ENCODE measurements around the gene KCNK13.

Gene KCNK13

DNA sequence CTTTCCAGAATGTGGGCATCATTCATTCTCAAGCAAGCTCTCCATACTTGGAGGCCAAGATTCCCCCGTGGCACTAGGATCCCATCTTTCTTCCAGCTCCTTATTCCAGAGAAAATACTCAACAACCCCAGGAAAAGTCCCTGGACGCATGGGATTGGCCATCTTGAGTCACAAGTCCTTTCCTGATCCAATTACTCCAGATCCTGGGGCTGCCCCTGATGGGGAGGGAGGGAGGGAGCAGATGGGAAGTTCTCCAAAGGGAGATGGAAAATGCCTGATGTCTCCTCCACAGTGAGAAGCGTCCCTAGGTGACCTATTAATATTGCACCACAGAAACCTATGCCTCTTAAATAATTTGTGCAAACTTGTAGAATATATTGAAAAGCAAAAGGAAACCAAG is 12.4 kb upstream of the KCNK13 start:
- no peak for DNase-seq (ENCODE audit: low read depth in 2 of 2)
- no peak overlapping the region for H3K4me3 ChIP-seq (replicated peaks in 1 of 2; ENCODE audit: low read depth in 2 of 2, low read length in 2 of 2)
- TF ChIP-seq, protein P1, sequence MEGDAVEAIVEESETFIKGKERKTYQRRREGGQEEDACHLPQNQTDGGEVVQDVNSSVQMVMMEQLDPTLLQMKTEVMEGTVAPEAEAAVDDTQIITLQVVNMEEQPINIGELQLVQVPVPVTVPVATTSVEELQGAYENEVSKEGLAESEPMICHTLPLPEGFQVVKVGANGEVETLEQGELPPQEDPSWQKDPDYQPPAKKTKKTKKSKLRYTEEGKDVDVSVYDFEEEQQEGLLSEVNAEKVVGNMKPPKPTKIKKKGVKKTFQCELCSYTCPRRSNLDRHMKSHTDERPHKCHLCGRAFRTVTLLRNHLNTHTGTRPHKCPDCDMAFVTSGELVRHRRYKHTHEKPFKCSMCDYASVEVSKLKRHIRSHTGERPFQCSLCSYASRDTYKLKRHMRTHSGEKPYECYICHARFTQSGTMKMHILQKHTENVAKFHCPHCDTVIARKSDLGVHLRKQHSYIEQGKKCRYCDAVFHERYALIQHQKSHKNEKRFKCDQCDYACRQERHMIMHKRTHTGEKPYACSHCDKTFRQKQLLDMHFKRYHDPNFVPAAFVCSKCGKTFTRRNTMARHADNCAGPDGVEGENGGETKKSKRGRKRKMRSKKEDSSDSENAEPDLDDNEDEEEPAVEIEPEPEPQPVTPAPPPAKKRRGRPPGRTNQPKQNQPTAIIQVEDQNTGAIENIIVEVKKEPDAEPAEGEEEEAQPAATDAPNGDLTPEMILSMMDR (IDR thresholded peaks at IDR 0.05; ENCODE audit: low read depth, low read length) = no peak

DNA sequence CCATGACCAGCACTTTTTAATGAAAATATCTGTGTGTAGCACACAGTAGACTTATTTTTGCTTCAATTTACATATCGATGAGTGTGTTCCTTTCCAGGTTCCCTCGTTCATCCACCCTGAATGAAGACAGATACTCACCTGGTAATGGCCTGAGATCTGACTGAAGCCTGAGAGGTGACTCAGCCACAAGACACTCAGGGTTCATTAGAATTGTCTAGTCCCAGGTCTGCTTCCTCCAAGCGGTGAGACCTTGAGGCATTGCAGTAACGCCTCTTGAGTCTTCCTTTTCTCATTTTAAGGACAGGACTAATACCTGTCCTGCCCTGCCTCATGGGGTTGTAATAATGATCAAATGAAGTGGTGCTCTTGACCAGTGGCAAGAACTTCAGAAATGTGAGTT is 11.5 kb upstream of the KCNK13 start:
- TF ChIP-seq, protein P1 (IDR thresholded peaks at IDR 0.05; ENCODE audit: low read depth, low read length) = no peak
- DNase-seq (ENCODE audit: low read depth in 2 of 2) = no peak
- no peak overlapping the region for H3K4me3 ChIP-seq (replicated peaks in 1 of 2; ENCODE audit: low read depth in 2 of 2, low read length in 2 of 2)

DNA sequence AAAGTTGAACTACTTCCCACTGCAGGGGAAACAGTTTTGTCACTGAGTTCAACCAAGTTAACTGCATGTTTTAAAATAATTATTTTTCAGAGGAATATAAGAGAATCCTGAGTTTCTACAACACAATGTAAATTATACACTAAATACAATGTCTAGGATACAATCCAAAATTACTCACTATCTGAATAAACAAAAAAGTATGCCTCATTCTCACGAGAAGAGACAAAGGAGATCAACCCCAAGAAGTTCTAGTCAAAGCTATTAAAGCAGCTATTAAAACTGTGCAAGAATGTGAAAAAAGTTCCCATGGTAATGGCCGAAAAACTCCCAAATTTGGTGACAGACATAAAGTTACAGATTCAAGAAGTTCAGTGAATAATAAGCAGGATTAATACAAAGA is 8.8 kb upstream of the KCNK13 start:
- no peak overlapping the region for H3K4me3 ChIP-seq (replicated peaks in 1 of 2; ENCODE audit: low read depth in 2 of 2, low read length in 2 of 2)
- DNase-seq (ENCODE audit: low read depth in 2 of 2) = peak in 1 of 2 donors; percentile 58
- TF ChIP-seq, protein P1 (IDR thresholded peaks at IDR 0.05; ENCODE audit: low read depth, low read length) = no peak

DNA sequence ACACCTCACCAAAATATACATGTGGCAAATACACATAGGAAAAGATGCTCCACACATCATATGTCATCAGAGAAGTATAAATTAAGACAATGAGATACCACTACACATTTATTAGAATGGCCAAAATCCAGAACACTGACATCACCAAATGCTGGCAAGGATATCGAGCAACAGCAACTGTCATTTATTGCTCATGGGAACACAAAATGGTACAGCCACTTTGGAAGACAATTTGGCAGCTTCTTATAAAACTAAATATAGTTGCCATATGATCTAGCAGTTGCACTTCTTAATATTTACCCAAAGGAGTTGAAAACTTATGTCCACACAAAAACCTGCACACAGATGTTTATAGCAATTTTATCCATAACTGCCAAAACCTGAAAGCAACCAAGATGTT is 7.0 kb upstream of the KCNK13 start:
- H3K4me3 ChIP-seq (replicated peaks in 1 of 2; ENCODE audit: low read depth in 2 of 2, low read length in 2 of 2) = no peak overlapping the region
- TF ChIP-seq, protein P1 (IDR thresholded peaks at IDR 0.05; ENCODE audit: low read depth, low read length) = no peak
- DNase-seq (ENCODE audit: low read depth in 2 of 2) = no peak

DNA sequence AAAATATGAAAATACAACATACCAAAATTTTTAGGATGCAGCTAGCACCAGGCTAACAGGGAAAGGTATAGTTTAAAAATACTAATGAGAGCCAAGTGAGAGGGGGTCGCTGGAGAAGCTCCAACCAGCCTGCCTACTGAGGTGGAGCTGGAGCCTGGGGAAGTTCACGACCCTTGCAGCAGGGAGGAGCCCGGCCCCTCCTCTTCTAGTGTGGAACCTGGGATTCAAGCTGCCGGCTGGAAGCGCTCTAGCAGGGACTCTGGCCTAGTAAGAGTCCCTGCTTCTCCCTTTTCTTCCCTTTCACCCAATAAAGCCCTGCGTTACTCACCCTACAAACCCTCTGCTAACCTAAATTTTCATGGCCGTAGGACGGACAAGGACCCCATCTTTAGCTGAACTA is 5.0 kb upstream of the KCNK13 start:
- no peak overlapping the region for H3K4me3 ChIP-seq (replicated peaks in 1 of 2; ENCODE audit: low read depth in 2 of 2, low read length in 2 of 2)
- no peak for DNase-seq (ENCODE audit: low read depth in 2 of 2)
- TF ChIP-seq, protein P1 (IDR thresholded peaks at IDR 0.05; ENCODE audit: low read depth, low read length) = no peak

DNA sequence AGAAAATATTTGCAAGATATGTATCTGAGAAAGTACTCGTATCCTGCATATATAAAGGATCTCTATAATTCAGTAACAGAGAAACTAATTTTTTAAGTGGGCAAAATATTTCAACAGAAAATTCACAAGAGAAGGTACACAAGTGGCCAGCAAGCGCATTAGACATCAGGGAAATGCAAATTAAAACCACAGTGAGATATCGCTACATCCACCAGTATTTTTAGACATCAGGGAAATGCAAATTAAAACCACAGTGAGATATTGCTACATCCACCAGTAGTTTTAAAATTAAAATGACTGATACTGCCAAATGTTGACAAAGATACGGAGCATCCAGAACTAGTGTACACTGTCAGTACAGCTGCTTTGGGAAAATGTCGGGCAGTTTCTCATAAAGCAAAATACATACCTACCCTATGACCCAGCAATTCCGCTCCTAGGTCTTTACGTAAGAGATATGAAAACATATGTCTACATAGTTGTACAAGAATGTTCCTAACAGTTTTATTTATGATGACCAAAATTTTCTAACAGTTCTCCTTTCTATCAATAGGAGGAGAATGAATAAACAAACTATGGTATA is 2.8 kb upstream of the KCNK13 start:
- DNase-seq (ENCODE audit: low read depth in 2 of 2) = peak in 1 of 2 donors; percentile 90
- no peak overlapping the region for H3K4me3 ChIP-seq (replicated peaks in 1 of 2; ENCODE audit: low read depth in 2 of 2, low read length in 2 of 2)
- TF ChIP-seq, protein P1 (IDR thresholded peaks at IDR 0.05; ENCODE audit: low read depth, low read length) = no peak
